Bronchial epithelial cell (primary cell): ENCODE measurements around the gene SEC14L1. TPM values are rescaled to one million over a fixed set of nuclear protein-coding genes. Genes with fewer than 3 reads are reported as not detected.
A peak's percentile ranks its signal among the peaks of the same experiment; 100 is the strongest.

Experiments used
- DNase-seq: peaks from one replicate; pipeline ENCODE4 v3.0.0-alpha.2; 2010; ENCODE audit warnings: low read depth
- FAIRE-seq: peaks from 2 replicates; lab custom pipeline; 2011; peaks lifted over from hg19 to GRCh38; lab: Jason Lieb, UNC
- H3K27me3 ChIP-seq: 2 replicates; pipeline ENCODE4 v1.5.1; 2011; ENCODE audit warnings: low read length; ENCODE audit not compliant: control insufficient read depth, insufficient read depth
- H3K36me3 ChIP-seq: 2 replicates; pipeline ENCODE4 v1.5.1; 2011; ENCODE audit warnings: low read length; ENCODE audit not compliant: control insufficient read depth, insufficient read depth
- H3K4me3 ChIP-seq: 2 replicates; pipeline ENCODE4 v1.5.1; 2011; ENCODE audit warnings: mild to moderate bottlenecking, low read depth, low read length, control low read depth
- CTCF ChIP-seq: IDR thresholded peaks from 2 replicates; pipeline ENCODE4 v1.5.1; 2011; ENCODE audit warnings: mild to moderate bottlenecking, moderate library complexity, low read length, control low read depth, inconsistent platforms; ENCODE audit not compliant: insufficient read depth, severe bottlenecking
- total RNA-seq: library from RNA; depleted of rRNA; stranded (reverse); fragments of >200 nt; gene quantifications from 2 replicates; pipeline ENCODE4 v1.2.1, GENCODE V29; 2014

The SEC14L1 gene
- total RNA-seq, 1 donor from 2014 or later = 21.6 TPM

GRCh38 chr17:77210331-77210730 is 69.6 kb downstream of the SEC14L1 start:
- Histone ChIP-seq H3K27me3 (no peaks in the 10 kb centered on the region), H3K36me3 (peaks cover 39% of the 10 kb centered on the region), H3K4me3 (no peak overlapping the region)
- peak; percentile 70 for DNase-seq
- FAIRE-seq = no peak
- TF ChIP-seq CTCF = no peak

DNA sequence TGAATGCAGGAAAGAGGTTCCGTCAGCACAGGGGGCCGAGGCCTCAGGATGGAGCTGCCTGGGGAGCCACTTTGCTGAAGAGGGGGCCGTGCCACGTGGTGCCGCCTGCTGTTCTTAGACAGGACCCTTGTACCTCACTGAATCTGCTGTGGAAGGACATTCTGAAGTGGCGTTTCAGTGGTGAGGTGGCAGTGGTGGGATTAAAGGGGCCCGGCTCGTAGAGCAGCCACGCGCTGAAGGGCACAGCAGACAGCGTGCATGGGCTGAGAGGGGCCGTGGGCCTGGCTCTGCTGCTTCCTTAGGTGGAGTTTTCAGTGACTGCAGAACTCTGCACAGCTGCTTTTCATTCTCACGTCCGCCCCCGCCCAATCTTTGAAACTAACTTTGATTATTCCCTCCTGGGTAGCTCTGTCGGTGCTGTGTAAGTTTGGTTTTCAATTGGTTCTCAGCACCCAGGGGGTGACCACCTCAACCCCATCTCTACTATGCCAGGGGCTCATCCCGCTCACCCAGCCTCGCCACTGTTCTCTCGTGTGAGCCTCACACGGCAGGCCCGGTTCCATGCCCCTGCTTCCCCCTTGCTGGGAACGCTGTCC is 70.3 kb downstream of the SEC14L1 start:
- Histone ChIP-seq H3K27me3 (no peaks in the 10 kb centered on the region), H3K4me3 (no peak overlapping the region), H3K36me3 (peaks cover 37% of the 10 kb centered on the region)
- no peak for TF ChIP-seq CTCF
- no peak for DNase-seq
- no peak for FAIRE-seq

DNA sequence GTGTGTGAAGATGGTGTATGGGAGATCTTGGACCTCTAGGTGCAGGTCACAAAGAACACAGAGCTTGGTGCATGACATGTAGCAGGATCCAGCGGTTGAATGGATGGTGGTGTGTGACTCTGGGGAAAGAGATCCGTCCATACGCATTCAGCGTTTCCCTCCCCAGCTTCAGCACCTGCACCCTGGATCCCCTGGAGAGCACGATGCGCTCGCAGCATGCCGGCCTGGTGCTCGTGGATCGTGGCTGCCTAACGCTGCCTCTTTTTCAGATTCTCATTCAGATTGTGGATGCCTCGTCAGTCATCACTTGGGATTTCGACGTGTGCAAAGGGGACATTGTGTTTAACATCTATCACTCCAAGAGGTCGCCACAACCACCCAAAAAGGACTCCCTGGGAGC is 70.9 kb downstream of the SEC14L1 start:
- DNase-seq = no peak
- FAIRE-seq = no peak
- TF ChIP-seq CTCF = no peak
- Histone ChIP-seq H3K27me3 (no peaks in the 10 kb centered on the region), H3K4me3 (no peak overlapping the region), H3K36me3 (peaks cover 36% of the 10 kb centered on the region)

GRCh38 chr17:77212081-77212832 is 71.5 kb downstream of the SEC14L1 start:
- H3K36me3 ChIP-seq = peaks cover 38% of the 10 kb centered on the region
- no peak overlapping the region for H3K4me3 ChIP-seq
- FAIRE-seq = no peak
- no peak for DNase-seq
- H3K27me3 ChIP-seq = no peaks in the 10 kb centered on the region
- no peak for TF ChIP-seq CTCF

DNA sequence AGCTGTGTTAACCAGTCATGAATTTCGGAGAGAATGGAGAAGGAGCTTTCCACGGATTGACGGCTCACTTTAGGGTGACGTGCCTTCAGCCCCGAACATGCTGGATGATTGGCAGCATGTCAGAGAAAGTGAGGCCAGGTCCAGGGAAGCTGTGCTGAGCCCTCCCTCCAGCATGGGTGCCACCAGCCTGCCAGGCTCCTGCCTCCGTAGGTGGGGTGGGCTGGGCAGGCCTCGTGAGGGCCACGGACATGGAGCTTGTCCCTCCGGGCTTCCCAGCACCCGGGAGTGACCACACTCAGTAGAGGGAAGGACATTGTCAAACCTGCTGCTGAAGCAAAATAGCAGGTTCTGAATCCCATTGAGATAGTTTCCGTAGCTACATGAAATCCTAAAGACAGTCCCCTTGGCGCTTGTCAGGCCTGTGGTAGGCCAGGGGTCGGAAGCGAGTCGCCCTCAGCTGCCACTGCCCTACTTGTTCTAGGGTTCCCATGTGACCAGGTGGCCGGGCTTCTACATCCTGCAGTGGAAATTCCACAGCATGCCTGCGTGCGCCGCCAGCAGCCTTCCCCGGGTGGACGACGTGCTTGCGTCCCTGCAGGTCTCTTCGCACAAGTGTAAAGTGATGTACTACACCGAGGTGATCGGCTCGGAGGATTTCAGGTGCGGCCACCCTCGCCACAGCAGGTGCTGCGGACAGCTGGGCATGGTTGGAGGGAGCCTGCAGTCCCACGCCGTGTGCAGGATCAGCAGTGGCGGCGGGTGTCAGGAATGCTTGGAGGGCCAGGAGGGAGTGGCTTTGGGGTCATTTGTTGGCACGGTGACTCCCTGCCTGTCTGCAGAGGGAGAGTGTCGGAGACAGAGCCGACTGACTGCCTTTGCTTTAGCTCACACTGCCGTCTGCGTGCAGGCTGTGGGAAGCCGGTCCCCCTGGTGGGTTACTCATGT is 72.3 kb downstream of the SEC14L1 start:
- TF ChIP-seq CTCF = no peak
- DNase-seq (no peak), FAIRE-seq (no peak)
- no peaks in the 10 kb centered on the region for H3K27me3 ChIP-seq
- H3K36me3 ChIP-seq = peaks cover 43% of the 10 kb centered on the region
- H3K4me3 ChIP-seq = no peak overlapping the region
